NCI-H526 (cell line): ENCODE measurements around the gene UBAP2L.
A peak's percentile ranks its signal among the peaks of the same experiment; 100 is the strongest.

Experiments used
- DNase-seq, 2 experiments: peaks; one replicate each; lab custom pipeline; 2025; lab: John Stamatoyannopoulos, UW

Gene UBAP2L

GRCh38 chr1:154220071-154220969 lies at the start of gene UBAP2L:
Gene UBAP2L, plus strand, starts transcription at chr1:154220955. Its CDS starts 4,169 bp downstream, at chr1:154225124.
- peak; percentile 100 for DNase-seq

GRCh38 chr1:154171223-154171583 lies 49.6 kb upstream of the UBAP2L start:
- no peak for DNase-seq

GRCh38 chr1:154171880-154172279 lies 48.9 kb upstream of the UBAP2L start:
- no peak for DNase-seq

- no peak for DNase-seq
Measured at GRCh38 chr1:154174654-154175053, 46.1 kb upstream of the UBAP2L start.

- DNase-seq: no peak
Measured at GRCh38 chr1:154176337-154176736, 44.4 kb upstream of the UBAP2L start.

GRCh38 chr1:154178013-154178412 lies 42.7 kb upstream of the UBAP2L start:
- DNase-seq: no peak

- DNase-seq: no peak
Measured at GRCh38 chr1:154178911-154179811, 41.6 kb upstream of the UBAP2L start.

- no peak for DNase-seq
Measured at GRCh38 chr1:154179946-154180687, 40.6 kb upstream of the UBAP2L start.

- no peak for DNase-seq
Measured at GRCh38 chr1:154181944-154182343, 38.8 kb upstream of the UBAP2L start.

GRCh38 chr1:154182344-154183045 lies 38.3 kb upstream of the UBAP2L start:
- peak; percentile 73 to 84 for DNase-seq

GRCh38 chr1:154183046-154183915 lies 37.5 kb upstream of the UBAP2L start:
- peak; percentile 99 to 100 for DNase-seq

GRCh38 chr1:154186177-154186576 lies 34.6 kb upstream of the UBAP2L start:
- peak; percentile 51 to 77 for DNase-seq

- DNase-seq: peak in 1 of 2 experiments; percentile 26
Measured at GRCh38 chr1:154186852-154187501, 33.8 kb upstream of the UBAP2L start.

- DNase-seq: no peak
Measured at GRCh38 chr1:154190550-154190949, 30.2 kb upstream of the UBAP2L start.

- DNase-seq: no peak
Measured at GRCh38 chr1:154191990-154192461, 28.7 kb upstream of the UBAP2L start, which contains the start of gene TPM3. Gene TPM3, minus strand, starts transcription at chr1:154192100. Its CDS starts 82 bp downstream, at chr1:154192018.

GRCh38 chr1:154192476-154192875 lies 28.3 kb upstream of the UBAP2L start:
- DNase-seq: no peak

- no peak for DNase-seq
Measured at GRCh38 chr1:154193821-154194220, 26.9 kb upstream of the UBAP2L start.

- peak; percentile 68 to 90 for DNase-seq
Measured at GRCh38 chr1:154198756-154199562, 21.8 kb upstream of the UBAP2L start.

- peak in 1 of 2 experiments; percentile 48 for DNase-seq
Measured at GRCh38 chr1:154199563-154199879, 21.2 kb upstream of the UBAP2L start.
